GM12865 (cell line): ENCODE results near the gene IL17RB.
A peak's percentile ranks its signal among the peaks of the same experiment; 100 is the strongest.

Experiments
- DNase-seq: peaks from one replicate; pipeline ENCODE4 v3.0.0; 2010; ENCODE audit warnings: low read depth
- H3K4me3 ChIP-seq: 2 replicates; pipeline ENCODE4 v1.5.1; 2011; ENCODE audit warnings: mild to moderate bottlenecking, low read depth, low read length, control low read depth
- CTCF ChIP-seq: IDR thresholded peaks from 2 replicates; pipeline ENCODE4 v1.5.1; 2011; ENCODE audit warnings: low read length, control low read depth, low read depth, inconsistent platforms; ENCODE audit not compliant: insufficient read depth; ENCODE audit errors: missing control alignments

IL17RB gene

GRCh38 chr3:53841296-53841695, 5.1 kb upstream of the IL17RB start:
- no peak for TF ChIP-seq CTCF
- DNase-seq, result no peak
- no peak overlapping the region for H3K4me3 ChIP-seq

- no peak overlapping the region for H3K4me3 ChIP-seq
- peak; percentile 7 for TF ChIP-seq CTCF
- peak; percentile 13 for DNase-seq
Observed at GRCh38 chr3:53842436-53843194, 3.8 kb upstream of the IL17RB start.

- DNase-seq, result peak; percentile 77
- no peak for TF ChIP-seq CTCF
- H3K4me3 ChIP-seq, result peak overlapping the region; percentile 15
Observed at GRCh38 chr3:53843195-53844177, 2.9 kb upstream of the IL17RB start.

GRCh38 chr3:53844262-53845102, 1.9 kb upstream of the IL17RB start:
- DNase-seq, result peak; percentile 17
- peak overlapping the region; percentile 56 for H3K4me3 ChIP-seq
- no peak for TF ChIP-seq CTCF

- peak; percentile 60 for DNase-seq
- peak overlapping the region; percentile 56 for H3K4me3 ChIP-seq
- no peak for TF ChIP-seq CTCF
Observed at GRCh38 chr3:53845103-53845880, 1.1 kb upstream of the IL17RB start.

GRCh38 chr3:53845881-53846133, 561 bp upstream of the IL17RB start:
- DNase-seq, result no peak
- no peak for TF ChIP-seq CTCF
- peak overlapping the region; percentile 56 for H3K4me3 ChIP-seq
